Measurements from ENCODE around the gene SCYGR3. TPM values are rescaled to one million over a fixed set of nuclear protein-coding genes. Genes with fewer than 3 reads are reported as not detected.

The SCYGR3 gene
- total and polyA plus RNA-seq, 2 of the 13 experiments (the other 11 are each of a cell fraction or from before 2014, with no cell fraction given), result not detected

DNA sequence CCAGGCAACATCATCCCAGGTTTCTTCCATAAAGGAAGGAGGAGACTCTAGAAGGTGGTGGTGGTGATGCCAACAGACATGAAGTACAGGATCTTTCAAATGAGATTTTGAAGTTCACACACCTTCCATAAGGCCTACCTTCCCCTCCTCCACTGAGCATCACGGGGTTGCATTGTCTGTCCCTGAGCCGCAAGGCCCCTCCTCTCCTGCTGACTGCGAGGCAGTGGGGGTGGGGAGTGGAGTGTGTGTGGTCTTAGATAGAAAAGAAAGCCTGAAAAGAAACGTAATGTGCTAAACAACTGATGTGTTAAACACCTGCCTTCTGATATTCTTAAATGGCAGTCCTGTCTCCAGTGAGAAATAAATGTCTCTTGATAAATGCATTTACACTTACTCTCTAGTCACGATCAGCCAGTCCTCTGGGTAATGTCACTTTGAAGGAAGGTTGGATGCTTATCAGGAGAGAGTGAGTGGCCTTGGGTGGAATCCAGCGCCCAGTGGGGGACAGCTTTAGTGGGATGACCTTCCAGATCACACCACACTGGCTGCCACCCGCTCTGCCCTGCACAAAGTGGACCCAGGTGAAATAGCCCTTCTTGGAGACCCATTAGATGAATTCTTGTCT lies 46.5 kb upstream of the SCYGR3 start:
- no peaks in the 10 kb centered on the region for H4K20me1 ChIP-seq (ENCODE audit: insufficient read depth, low read length)
- no TSS peak for BruUV-seq (replicated peaks)
- in situ Hi-C loops (cut with HindIII; ENCODE audit: extremely low pct_ligation_motif_present, low pct_unique_long_range_greater_than_20kb), result loop anchor here (5.0 kb wide), 1 partner anchor 106 kb away; no protein-coding TSS in a partner anchor
- H3K9me3 ChIP-seq (ENCODE audit: low read length), result no peaks in the 10 kb centered on the region
- no peaks in the 10 kb centered on the region for H3K27me3 ChIP-seq (ENCODE audit: control insufficient read depth in 1 of 2, insufficient read depth in 2 of 2, low read length in 2 of 2)
- H2AFZ ChIP-seq (ENCODE audit: low read length), result no peak overlapping the region
- H3K36me3 ChIP-seq (replicated peaks in 1 of 2; ENCODE audit: control insufficient read depth in 1 of 2, insufficient read depth in 2 of 2, low read length in 2 of 2), result no peaks in the 10 kb centered on the region
- TF ChIP-seq ZNF20 (CRISPR knock-in tag; IDR thresholded peaks at IDR 0.05) (no peak), RXRA (CRISPR knock-in tag; IDR thresholded peaks at IDR 0.05) (no peak), RNF2 (conservative IDR thresholded peaks at IDR 0.05; ENCODE audit: low read depth) (no peak), FOSL2 (CRISPR knock-in tag; IDR thresholded peaks at IDR 0.05) (no peak), FOXJ3 (CRISPR knock-in tag; IDR thresholded peaks at IDR 0.05; ENCODE audit: borderline replicate concordance) (no peak)
- ATAC-seq (no peak; the same call in 2 of the 3 replicates), DNase-seq (ENCODE audit: low spot score) (no peak), FAIRE-seq (no peak)
- WGBS (ENCODE audit: low lambda C conversion rate), result 27% methylated on average over 7 of the region's 7 CpGs
- ChIA-PET POLR2A (no interaction called here), CTCF (ENCODE audit: low intra/inter-chr PET ratio, low total read pairs) (no interaction called here)
- no peak overlapping the region for H3K4me3 ChIP-seq (replicated peaks in 1 of 3; ENCODE audit: insufficient read depth in 1 of 3, low read depth in 2 of 3, low read length in 3 of 3)
- peak overlapping the region; percentile 20; the same call in 1 of the 2 replicates for H3K4me2 ChIP-seq (ENCODE audit: low read depth, low read length)
- H3K79me2 ChIP-seq (ENCODE audit: insufficient read depth, low read length), result no peaks in the 10 kb centered on the region
- intact Hi-C loops (cut with micrococcal nuclease; ENCODE audit: unreplicated experiment), result no loop called here
- H3K9ac ChIP-seq (ENCODE audit: insufficient read depth, low read depth, low read length), result no peak overlapping the region
- no peak overlapping the region for H3K27ac ChIP-seq (ENCODE audit: extremely low read length, insufficient read depth, low read length)
- H3K4me1 ChIP-seq (ENCODE audit: insufficient read depth, low read length), result peaks cover 23% of the 10 kb centered on the region

DNA sequence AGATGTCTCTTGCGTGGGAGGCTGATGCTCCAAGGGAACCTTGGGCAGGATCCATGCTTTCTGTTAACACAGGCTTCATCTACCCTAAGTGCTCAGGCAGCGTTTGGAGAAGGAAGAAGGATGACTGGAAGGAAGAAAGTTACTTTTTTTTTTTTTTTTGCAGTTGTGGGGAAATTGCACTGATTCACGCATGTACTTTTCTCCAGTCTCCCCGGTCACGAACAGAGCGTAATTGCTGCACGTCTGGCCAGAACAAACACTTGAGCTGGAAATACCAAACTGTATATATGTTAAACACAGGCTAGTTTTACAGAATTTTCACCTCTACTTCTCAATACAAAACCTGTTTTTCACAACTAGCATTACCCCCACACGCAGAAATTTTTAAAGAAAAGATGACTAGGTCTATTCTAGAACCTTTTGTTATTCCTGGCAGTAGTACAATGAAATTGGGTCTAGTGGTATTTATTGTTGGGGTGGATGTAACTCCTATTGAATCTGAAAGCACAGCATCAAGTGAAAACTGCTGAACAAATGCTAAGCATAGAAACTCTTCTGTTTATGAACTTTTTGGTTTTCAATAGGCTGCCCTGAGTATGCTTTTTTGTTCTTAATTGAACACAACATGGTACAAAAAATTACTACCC lies 42.7 kb upstream of the SCYGR3 start:
- 76% methylated on average over 8 of the region's 8 CpGs for WGBS (ENCODE audit: low lambda C conversion rate)
- DNase-seq (ENCODE audit: low spot score) (no peak), FAIRE-seq (no peak), ATAC-seq (no peak)
- Histone ChIP-seq H3K4me1 (ENCODE audit: insufficient read depth, low read length) (peaks cover 60% of the 10 kb centered on the region), H2AFZ (ENCODE audit: low read length) (no peak overlapping the region), H3K4me2 (ENCODE audit: low read depth, low read length) (no peak overlapping the region), H3K9ac (ENCODE audit: insufficient read depth, low read depth, low read length) (no peak overlapping the region), H3K27me3 (ENCODE audit: control insufficient read depth in 1 of 2, insufficient read depth in 2 of 2, low read length in 2 of 2) (no peaks in the 10 kb centered on the region), H3K9me3 (ENCODE audit: low read length) (no peaks in the 10 kb centered on the region), H3K36me3 (replicated peaks in 1 of 2; ENCODE audit: control insufficient read depth in 1 of 2, insufficient read depth in 2 of 2, low read length in 2 of 2) (no peaks in the 10 kb centered on the region), H3K27ac (ENCODE audit: extremely low read length, insufficient read depth, low read length) (no peak overlapping the region), H3K79me2 (ENCODE audit: insufficient read depth, low read length) (no peaks in the 10 kb centered on the region), H4K20me1 (ENCODE audit: insufficient read depth, low read length) (no peaks in the 10 kb centered on the region), H3K4me3 (replicated peaks in 1 of 3; ENCODE audit: insufficient read depth in 1 of 3, low read depth in 2 of 3, low read length in 3 of 3) (no peak overlapping the region)
- TF ChIP-seq, protein P1, sequence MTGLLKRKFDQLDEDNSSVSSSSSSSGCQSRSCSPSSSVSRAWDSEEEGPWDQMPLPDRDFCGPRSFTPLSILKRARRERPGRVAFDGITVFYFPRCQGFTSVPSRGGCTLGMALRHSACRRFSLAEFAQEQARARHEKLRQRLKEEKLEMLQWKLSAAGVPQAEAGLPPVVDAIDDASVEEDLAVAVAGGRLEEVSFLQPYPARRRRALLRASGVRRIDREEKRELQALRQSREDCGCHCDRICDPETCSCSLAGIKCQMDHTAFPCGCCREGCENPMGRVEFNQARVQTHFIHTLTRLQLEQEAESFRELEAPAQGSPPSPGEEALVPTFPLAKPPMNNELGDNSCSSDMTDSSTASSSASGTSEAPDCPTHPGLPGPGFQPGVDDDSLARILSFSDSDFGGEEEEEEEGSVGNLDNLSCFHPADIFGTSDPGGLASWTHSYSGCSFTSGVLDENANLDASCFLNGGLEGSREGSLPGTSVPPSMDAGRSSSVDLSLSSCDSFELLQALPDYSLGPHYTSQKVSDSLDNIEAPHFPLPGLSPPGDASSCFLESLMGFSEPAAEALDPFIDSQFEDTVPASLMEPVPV (CRISPR knock-in tag; IDR thresholded peaks at IDR 0.05), result no peak
- TF ChIP-seq ZNF382 (CRISPR knock-in tag; IDR thresholded peaks at IDR 0.05; ENCODE audit: borderline replicate concordance) (no peak), NR2F1 (CRISPR knock-in tag; IDR thresholded peaks at IDR 0.05) (no peak), ZMYM4 (CRISPR knock-in tag; IDR thresholded peaks at IDR 0.05) (no peak), KDM1A (CRISPR knock-in tag; IDR thresholded peaks at IDR 0.05) (no peak), TCF7 (IDR thresholded peaks at IDR 0.05; ENCODE audit: low read depth) (no peak), U2AF2 (IDR thresholded peaks at IDR 0.05; ENCODE audit: low read depth, low read length) (no peak)
- TF ChIP-seq, protein P2, sequence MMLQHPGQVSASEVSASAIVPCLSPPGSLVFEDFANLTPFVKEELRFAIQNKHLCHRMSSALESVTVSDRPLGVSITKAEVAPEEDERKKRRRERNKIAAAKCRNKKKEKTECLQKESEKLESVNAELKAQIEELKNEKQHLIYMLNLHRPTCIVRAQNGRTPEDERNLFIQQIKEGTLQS (CRISPR knock-in tag; IDR thresholded peaks at IDR 0.05), result no peak
- CTCF ChIA-PET (ENCODE audit: low intra/inter-chr PET ratio, low total read pairs), result interaction anchor here (1.8 to 2.6 kb wide), 2 partner anchors 109 to 226 kb away, joined by 12 to 29 read pairs; no protein-coding TSS in a partner anchor
- POLR2A ChIA-PET, result interaction anchor here (0.7 kb wide), 1 partner anchor 109 kb away, joined by 3 read pairs; no protein-coding TSS in a partner anchor
- BruUV-seq (replicated peaks), result no TSS peak
- in situ Hi-C loops (cut with HindIII; ENCODE audit: extremely low pct_ligation_motif_present, low pct_unique_long_range_greater_than_20kb) (loop anchor here (10.0 kb wide), 2 partner anchors 227 to 253 kb away; no protein-coding TSS in a partner anchor), intact Hi-C loops (cut with micrococcal nuclease; ENCODE audit: unreplicated experiment) (loop anchor here (10.0 kb wide), 1 partner anchor 533 kb away; no protein-coding TSS in a partner anchor)
